GM12872 (cell line): ENCODE measurements around the gene C3orf18.

Experiments
- CTCF ChIP-seq: IDR thresholded peaks from 3 replicates; pipeline ENCODE4 v1.5.1; 2011; ENCODE audit warnings: low read depth, mild to moderate bottlenecking, low read length, moderate library complexity; ENCODE audit not compliant: insufficient read depth

Gene C3orf18

GRCh38 chr3:50567386-50568167 lies at the start of gene C3orf18:
C3orf18 (minus strand) TSS chr3:50567747; CDS start chr3:50565699, 2,048 bp downstream.
- no peak for TF ChIP-seq CTCF

GRCh38 chr3:50616770-50617095 lies 49.2 kb upstream of the C3orf18 start:
- TF ChIP-seq CTCF: no peak

GRCh38 chr3:50616003-50616769 lies 48.6 kb upstream of the C3orf18 start:
- TF ChIP-seq CTCF: peak; percentile 100

GRCh38 chr3:50615190-50615589 lies 47.6 kb upstream of the C3orf18 start:
- no peak for TF ChIP-seq CTCF

GRCh38 chr3:50612970-50613846 lies 45.7 kb upstream of the C3orf18 start:
- no peak for TF ChIP-seq CTCF

- TF ChIP-seq CTCF: no peak
Observed at GRCh38 chr3:50612234-50612882, 44.8 kb upstream of the C3orf18 start.
